DND-41 (cell line): ENCODE results near the gene ELAVL1.

Experiments used
- CTCF ChIP-seq: IDR thresholded peaks from 2 replicates; pipeline ENCODE4 v1.5.1; 2012; ENCODE audit warnings: borderline replicate concordance, low read length, moderate library complexity, mild to moderate bottlenecking; ENCODE audit not compliant: poor library complexity, severe bottlenecking; ENCODE audit errors: extremely low read depth
- EZH2 ChIP-seq: IDR thresholded peaks from 3 replicates; pipeline ENCODE4 v1.6.1; 2012; ENCODE audit warnings: borderline replicate concordance, low read depth, mild to moderate bottlenecking, moderate library complexity, low read length, inconsistent platforms; ENCODE audit not compliant: severe bottlenecking

- TF ChIP-seq EZH2 (no peak), CTCF (no peak)
These were observed 80.7 kb downstream of the ELAVL1 start for GRCh38 chr19:7924651-7925170.
